K562 (cell line): ENCODE data around the gene RPL36AL. TPM values are rescaled to one million over a fixed set of nuclear protein-coding genes. Genes with fewer than 3 reads are reported as not detected.

Experiments used
- FIP1L1 ChIP-seq: fragments of 200-400 bp; formaldehyde crosslinking; IDR thresholded peaks from 2 replicates; pipeline ENCODE4 v1.6.1; 2018; ENCODE audit warnings: mild to moderate bottlenecking, low read depth, low read length; ENCODE audit not compliant: poor library complexity, severe bottlenecking
- MTF1 ChIP-seq: fragments of 250-450 bp; sonication (Bioruptor Pico); IDR thresholded peaks from 2 replicates; pipeline ENCODE4 v1.9.0; 2021; ENCODE audit warnings: moderate library complexity, mild to moderate bottlenecking, inconsistent platforms, borderline replicate concordance
- PPARD ChIP-seq: fragments of 250-450 bp; sonication (Bioruptor Pico); IDR thresholded peaks from 2 replicates; pipeline ENCODE4 v1.8.0; 2022; ENCODE audit warnings: inconsistent platforms, mild to moderate bottlenecking, moderate library complexity
- RFX1 ChIP-seq: fragments of 450-650 bp; IDR thresholded peaks from 2 replicates; pipeline ENCODE4 v1.6.1; 2016; ENCODE audit warnings: mild to moderate bottlenecking, moderate library complexity
- SIN3A ChIP-seq, 2 experiments: fragments of 150-350 bp in 1 of 2; IDR thresholded peaks; 2 replicates each; pipeline ENCODE4 v1.6.1; 2011 to 2016; ENCODE audit warnings: borderline replicate concordance in 2 of 2, low read depth in 2 of 2, low read length in 2 of 2, mild to moderate bottlenecking in 2 of 2, moderate library complexity in 2 of 2; ENCODE audit not compliant: control insufficient read depth in 1 of 2
- SRSF9 ChIP-seq: fragments of 200-400 bp; formaldehyde crosslinking; IDR thresholded peaks from 2 replicates; pipeline ENCODE4 v1.6.1; 2017; ENCODE audit warnings: low read depth, low read length, borderline replicate concordance
- TBL1XR1 ChIP-seq, 2 experiments: IDR thresholded peaks; 2 replicates each; pipeline ENCODE4 v1.6.1; 2012; ENCODE audit warnings: improper control_type of control experiment in 2 of 2, low read length in 2 of 2, mild to moderate bottlenecking in 1 of 2
- TSC22D4 ChIP-seq: fragments of 450-650 bp; IDR thresholded peaks from 2 replicates; pipeline ENCODE4 v1.6.1; 2016; ENCODE audit warnings: missing genetic modification characterization, missing biosample characterization, control low read depth
- ZFX ChIP-seq: sonication (generic); formaldehyde crosslinking; IDR thresholded peaks from 2 replicates; pipeline ENCODE4 v1.8.0; 2022; ENCODE audit warnings: mild to moderate bottlenecking, missing genetic modification reagents, moderate library complexity
- ZNF324 ChIP-seq: fragments of 250-450 bp; sonication (Bioruptor Pico); IDR thresholded peaks from 2 replicates; pipeline ENCODE4 v1.4.0; 2020; ENCODE audit warnings: mild to moderate bottlenecking
- polyA plus RNA-seq, 8 experiments: library from polyadenylated mRNA; depleted of rRNA in 4 of 8; stranded (reverse) in 5 of 8; unstranded in 3 of 8; fragments of >200 nt; fragmentation: Nextera tagmentation in 2 of 8; fragmentation: Illumina TruSeq in 1 of 8; extraction: Ambion mirVana in 2 of 8; extraction: Trizol in 1 of 8; gene quantifications; 2 replicates each; pipeline versions ENCODE4 v1.2.1 to v1.2.3, GENCODE V29; 2011 to 2014; ENCODE audit warnings: inconsistent platforms in 1 of 8, missing spikeins in 1 of 8
- total RNA-seq, 7 experiments: library from RNA; depleted of rRNA in 6 of 7; stranded (reverse); fragments of >200 nt in 6 of 7; fragmentation: Illumina TruSeq in 2 of 7; extraction: Trizol in 2 of 7; gene quantifications; 2 replicates each; pipeline versions ENCODE4 v1.2.1 to v1.2.3, GENCODE V29; 2011 to 2021; ENCODE audit warnings: low replicate concordance in 1 of 7
- TF ChIP-seq, protein P1 (sequence below), 2 experiments: fragments of 450-650 bp; conservative IDR thresholded peaks; 2 replicates each; pipeline ENCODE4 v1.6.1; 2017; ENCODE audit warnings: mild to moderate bottlenecking in 2 of 2, moderate library complexity in 2 of 2
- TF ChIP-seq, protein P2 (sequence below): sonication (generic); formaldehyde crosslinking; IDR thresholded peaks from 2 replicates; pipeline ENCODE4 v1.8.0; 2022; ENCODE audit warnings: missing genetic modification reagents, mild to moderate bottlenecking, moderate library complexity, borderline replicate concordance
- TF ChIP-seq, protein P3 (sequence below): IDR thresholded peaks from 2 replicates; pipeline ENCODE4 v1.6.1; 2012; ENCODE audit warnings: low read depth, low read length, improper control_type of control experiment, borderline replicate concordance

RPL36AL gene
- total and polyA plus RNA-seq, 9 of the 15 experiments (the other 6 are each of a cell fraction or from before 2014, with no cell fraction given), result 146 to 674 (median 360) TPM

DNA sequence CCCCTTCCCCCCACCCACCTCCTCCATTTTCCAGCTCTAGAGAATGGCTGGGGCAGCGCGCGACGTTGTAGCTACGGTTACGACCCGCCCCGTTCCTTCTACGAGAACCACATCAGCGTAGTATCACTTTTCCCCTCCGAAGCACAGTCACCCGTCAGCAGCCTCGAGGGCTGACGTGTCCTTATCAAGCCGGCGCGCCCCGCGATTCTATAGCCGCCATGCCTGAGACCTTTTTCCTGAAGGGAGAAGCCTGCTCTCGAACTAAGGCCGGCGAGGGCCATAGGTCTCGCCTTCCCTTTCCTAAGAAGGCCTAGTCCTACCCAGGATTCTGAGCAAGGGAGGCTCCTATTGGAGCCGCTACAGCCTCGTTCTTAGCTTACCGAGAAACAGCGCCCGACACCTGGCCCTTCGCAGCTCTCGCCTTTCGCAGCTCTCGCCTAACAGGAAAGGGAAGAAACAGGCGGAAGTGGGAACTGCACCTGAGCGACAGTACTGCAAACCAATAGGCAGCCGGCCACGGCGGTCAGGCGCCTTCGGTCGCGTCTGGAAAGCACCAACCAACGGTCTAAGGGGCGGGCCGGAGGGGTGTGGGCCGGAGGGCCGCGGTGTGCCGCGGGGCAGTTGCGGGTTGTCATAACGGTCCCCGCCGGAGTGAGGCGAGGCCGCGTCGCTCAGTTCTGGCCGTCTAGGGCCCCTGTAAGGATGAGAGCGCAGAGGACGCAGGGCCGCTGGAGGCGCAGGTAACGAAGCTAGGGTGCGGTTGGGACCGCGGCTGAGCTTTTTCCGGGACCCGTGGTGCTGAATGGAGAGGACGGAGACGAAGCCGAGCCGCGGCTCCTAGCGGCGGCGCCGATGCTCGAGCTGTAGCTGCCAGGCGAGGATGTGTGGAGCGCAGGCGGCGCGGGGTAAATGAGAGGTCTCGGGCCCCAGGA, at the start of gene RPL36AL, which contains the start of gene MGAT2 (continued):
- TF ChIP-seq FIP1L1, result peak; percentile 44
- TF ChIP-seq, protein P1, sequence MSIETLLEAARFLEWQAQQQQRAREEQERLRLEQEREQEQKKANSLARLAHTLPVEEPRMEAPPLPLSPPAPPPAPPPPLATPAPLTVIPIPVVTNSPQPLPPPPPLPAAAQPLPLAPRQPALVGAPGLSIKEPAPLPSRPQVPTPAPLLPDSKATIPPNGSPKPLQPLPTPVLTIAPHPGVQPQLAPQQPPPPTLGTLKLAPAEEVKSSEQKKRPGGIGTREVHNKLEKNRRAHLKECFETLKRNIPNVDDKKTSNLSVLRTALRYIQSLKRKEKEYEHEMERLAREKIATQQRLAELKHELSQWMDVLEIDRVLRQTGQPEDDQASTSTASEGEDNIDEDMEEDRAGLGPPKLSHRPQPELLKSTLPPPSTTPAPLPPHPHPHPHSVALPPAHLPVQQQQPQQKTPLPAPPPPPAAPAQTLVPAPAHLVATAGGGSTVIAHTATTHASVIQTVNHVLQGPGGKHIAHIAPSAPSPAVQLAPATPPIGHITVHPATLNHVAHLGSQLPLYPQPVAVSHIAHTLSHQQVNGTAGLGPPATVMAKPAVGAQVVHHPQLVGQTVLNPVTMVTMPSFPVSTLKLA (conservative IDR thresholded peaks at IDR 0.05), result peak; percentile 67 to 74
- TF ChIP-seq SIN3A (IDR thresholded peaks at IDR 0.05; ENCODE audit: borderline replicate concordance in 2 of 2, control insufficient read depth in 1 of 2, low read depth in 2 of 2, low read length in 2 of 2), result peak; percentile 59 to 62; a peak in 2 of 4 replicates
- TF ChIP-seq SRSF9, result no peak
- TF ChIP-seq, protein P2, sequence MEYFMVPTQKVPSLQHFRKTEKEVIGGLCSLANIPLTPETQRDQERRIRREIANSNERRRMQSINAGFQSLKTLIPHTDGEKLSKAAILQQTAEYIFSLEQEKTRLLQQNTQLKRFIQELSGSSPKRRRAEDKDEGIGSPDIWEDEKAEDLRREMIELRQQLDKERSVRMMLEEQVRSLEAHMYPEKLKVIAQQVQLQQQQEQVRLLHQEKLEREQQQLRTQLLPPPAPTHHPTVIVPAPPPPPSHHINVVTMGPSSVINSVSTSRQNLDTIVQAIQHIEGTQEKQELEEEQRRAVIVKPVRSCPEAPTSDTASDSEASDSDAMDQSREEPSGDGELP, result peak; percentile 13; the same call in 1 of the 2 replicates
- peak; percentile 89 for TF ChIP-seq ZFX
- TF ChIP-seq MTF1, result no peak
- TF ChIP-seq ZNF324, result no peak
- TF ChIP-seq, protein P3, sequence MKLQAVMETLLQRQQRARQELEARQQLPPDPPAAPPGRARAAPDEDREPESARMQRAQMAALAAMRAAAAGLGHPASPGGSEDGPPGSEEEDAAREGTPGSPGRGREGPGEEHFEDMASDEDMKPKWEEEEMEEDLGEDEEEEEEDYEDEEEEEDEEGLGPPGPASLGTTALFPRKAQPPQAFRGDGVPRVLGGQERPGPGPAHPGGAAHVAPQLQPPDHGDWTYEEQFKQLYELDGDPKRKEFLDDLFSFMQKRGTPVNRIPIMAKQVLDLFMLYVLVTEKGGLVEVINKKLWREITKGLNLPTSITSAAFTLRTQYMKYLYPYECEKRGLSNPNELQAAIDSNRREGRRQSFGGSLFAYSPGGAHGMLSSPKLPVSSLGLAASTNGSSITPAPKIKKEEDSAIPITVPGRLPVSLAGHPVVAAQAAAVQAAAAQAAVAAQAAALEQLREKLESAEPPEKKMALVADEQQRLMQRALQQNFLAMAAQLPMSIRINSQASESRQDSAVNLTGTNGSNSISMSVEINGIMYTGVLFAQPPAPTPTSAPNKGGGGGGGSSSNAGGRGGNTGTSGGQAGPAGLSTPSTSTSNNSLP, result no peak
- TF ChIP-seq TSC22D4 (tag), result no peak
- TF ChIP-seq RFX1, result peak; percentile 65
- TF ChIP-seq PPARD (CRISPR knock-in tag), result no peak
- TF ChIP-seq TBL1XR1 (IDR thresholded peaks at IDR 0.05; ENCODE audit: low read length in 2 of 2), result no peak
